ENCODE data around the gene FGD2. TPM values are rescaled to one million over a fixed set of nuclear protein-coding genes. Genes with fewer than 3 reads are reported as not detected.
A peak's percentile ranks its signal among the peaks of the same experiment; 100 is the strongest.
"Not testable (repeated sequence)": the region's sequence is repeated elsewhere in the genome, so short reads cannot be mapped to it uniquely, and the experiment has no call there.

The FGD2 gene
- total RNA-seq, 3 donors from 2014 or later, result 6.9 to 18.3 (median 14.1) TPM

GRCh38 chr6:37056439-37057127 lies 51.1 kb downstream of the FGD2 start:
- intact Hi-C loops (cut with DNase I, micrococcal nuclease), result loop anchor here in 1 of 2 donors (5.0 kb wide), 1 partner anchor 116 kb away; the partner anchor contains the start of gene PIM1
- no peaks in the 10 kb centered on the region for H3K36me3 ChIP-seq (ENCODE audit: low read depth)
- no peak overlapping the region for H3K4me3 ChIP-seq
- DNase-seq (peak in 1 of 3 donors; percentile 17), ATAC-seq (peak; percentile 6)
- H3K9me3 ChIP-seq, result no peaks in the 10 kb centered on the region
- no peak for TF ChIP-seq CTCF (IDR thresholded peaks at IDR 0.05)
- peaks cover 10% of the 10 kb centered on the region for H3K4me1 ChIP-seq (ENCODE audit: low read depth)

- intact Hi-C loops (cut with DNase I, micrococcal nuclease), result loop anchor here in 1 of 2 donors (5.0 kb wide), 1 partner anchor 115 kb away; the partner anchor contains the start of gene PIM1
- peak in 1 of 3 donors; percentile 9 for DNase-seq
- H3K4me1 ChIP-seq (ENCODE audit: low read depth), result peaks cover 5% of the 10 kb centered on the region
- no peak for ATAC-seq
- H3K9me3 ChIP-seq, result no peaks in the 10 kb centered on the region
- H3K4me3 ChIP-seq, result no peak overlapping the region
- H3K36me3 ChIP-seq (ENCODE audit: low read depth), result no peaks in the 10 kb centered on the region
- no peak for TF ChIP-seq CTCF (IDR thresholded peaks at IDR 0.05)
Measured at GRCh38 chr6:37057128-37057471, 51.6 kb downstream of the FGD2 start.

GRCh38 chr6:37057678-37058077 lies 52.2 kb downstream of the FGD2 start:
- DNase-seq (no peak), ATAC-seq (no peak)
- H3K9me3 ChIP-seq, result no peaks in the 10 kb centered on the region
- TF ChIP-seq CTCF (IDR thresholded peaks at IDR 0.05), result no peak
- peaks cover 4% of the 10 kb centered on the region for H3K4me1 ChIP-seq (ENCODE audit: low read depth)
- no peak overlapping the region for H3K4me3 ChIP-seq
- no peaks in the 10 kb centered on the region for H3K36me3 ChIP-seq (ENCODE audit: low read depth)
- intact Hi-C loops (cut with DNase I, micrococcal nuclease), result loop anchor here in 1 of 2 donors (5.0 kb wide), 1 partner anchor 115 kb away; the partner anchor contains the start of gene PIM1

GRCh38 chr6:37058084-37058586 lies 52.7 kb downstream of the FGD2 start:
- intact Hi-C loops (cut with DNase I, micrococcal nuclease), result loop anchor here in 1 of 2 donors (5.0 kb wide), 1 partner anchor 114 kb away; the partner anchor contains the start of gene PIM1
- DNase-seq (peak in 1 of 3 donors; percentile 11), ATAC-seq (no peak)
- Histone ChIP-seq H3K36me3 (ENCODE audit: low read depth) (no peaks in the 10 kb centered on the region), H3K4me3 (no peak overlapping the region), H3K9me3 (no peaks in the 10 kb centered on the region), H3K4me1 (ENCODE audit: low read depth) (peaks cover 4% of the 10 kb centered on the region)
- TF ChIP-seq CTCF (IDR thresholded peaks at IDR 0.05), result no peak

GRCh38 chr6:37058984-37059343 lies 53.5 kb downstream of the FGD2 start:
- H3K9me3 ChIP-seq; ATAC-seq; H3K4me3 ChIP-seq; H3K4me1 ChIP-seq (ENCODE audit: low read depth); H3K36me3 ChIP-seq (ENCODE audit: low read depth): not testable (repeated sequence)
- intact Hi-C loops (cut with DNase I, micrococcal nuclease), result loop anchor here in 1 of 2 donors (5.0 kb wide), 1 partner anchor 113 kb away; the partner anchor contains the start of gene PIM1
- peak in 1 of 3 donors; percentile 2 for DNase-seq
